GM19395 (cell line): ENCODE data around the gene PKD1L1.
"Not testable (repeated sequence)": the region's sequence is repeated elsewhere in the genome, so short reads cannot be mapped to it uniquely, and the experiment has no call there.

Experiments
- ATAC-seq: cut with Tn5 transposase; IDR thresholded peaks from one replicate; pipeline ENCODE4 v1.9.1; 2021; ENCODE audit warnings: mild to moderate bottlenecking, moderate library complexity; ENCODE audit not compliant: unreplicated experiment

Gene PKD1L1, protein sequence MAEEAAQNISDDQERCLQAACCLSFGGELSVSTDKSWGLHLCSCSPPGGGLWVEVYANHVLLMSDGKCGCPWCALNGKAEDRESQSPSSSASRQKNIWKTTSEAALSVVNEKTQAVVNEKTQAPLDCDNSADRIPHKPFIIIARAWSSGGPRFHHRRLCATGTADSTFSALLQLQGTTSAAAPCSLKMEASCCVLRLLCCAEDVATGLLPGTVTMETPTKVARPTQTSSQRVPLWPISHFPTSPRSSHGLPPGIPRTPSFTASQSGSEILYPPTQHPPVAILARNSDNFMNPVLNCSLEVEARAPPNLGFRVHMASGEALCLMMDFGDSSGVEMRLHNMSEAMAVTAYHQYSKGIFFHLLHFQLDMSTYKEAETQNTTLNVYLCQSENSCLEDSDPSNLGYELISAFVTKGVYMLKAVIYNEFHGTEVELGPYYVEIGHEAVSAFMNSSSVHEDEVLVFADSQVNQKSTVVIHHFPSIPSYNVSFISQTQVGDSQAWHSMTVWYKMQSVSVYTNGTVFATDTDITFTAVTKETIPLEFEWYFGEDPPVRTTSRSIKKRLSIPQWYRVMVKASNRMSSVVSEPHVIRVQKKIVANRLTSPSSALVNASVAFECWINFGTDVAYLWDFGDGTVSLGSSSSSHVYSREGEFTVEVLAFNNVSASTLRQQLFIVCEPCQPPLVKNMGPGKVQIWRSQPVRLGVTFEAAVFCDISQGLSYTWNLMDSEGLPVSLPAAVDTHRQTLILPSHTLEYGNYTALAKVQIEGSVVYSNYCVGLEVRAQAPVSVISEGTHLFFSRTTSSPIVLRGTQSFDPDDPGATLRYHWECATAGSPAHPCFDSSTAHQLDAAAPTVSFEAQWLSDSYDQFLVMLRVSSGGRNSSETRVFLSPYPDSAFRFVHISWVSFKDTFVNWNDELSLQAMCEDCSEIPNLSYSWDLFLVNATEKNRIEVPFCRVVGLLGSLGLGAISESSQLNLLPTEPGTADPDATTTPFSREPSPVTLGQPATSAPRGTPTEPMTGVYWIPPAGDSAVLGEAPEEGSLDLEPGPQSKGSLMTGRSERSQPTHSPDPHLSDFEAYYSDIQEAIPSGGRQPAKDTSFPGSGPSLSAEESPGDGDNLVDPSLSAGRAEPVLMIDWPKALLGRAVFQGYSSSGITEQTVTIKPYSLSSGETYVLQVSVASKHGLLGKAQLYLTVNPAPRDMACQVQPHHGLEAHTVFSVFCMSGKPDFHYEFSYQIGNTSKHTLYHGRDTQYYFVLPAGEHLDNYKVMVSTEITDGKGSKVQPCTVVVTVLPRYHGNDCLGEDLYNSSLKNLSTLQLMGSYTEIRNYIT (N-terminal part only)

GRCh38 chr7:47948141-47948790, at the start of gene PKD1L1:
TSS of gene PKD1L1 (minus strand) at chr7:47948466. CDS start at chr7:47948440, 26 bp downstream.
- no peak for ATAC-seq

- ATAC-seq: no peak
These were observed 44.2 kb upstream of the PKD1L1 start for GRCh38 chr7:47992446-47992845.

DNA sequence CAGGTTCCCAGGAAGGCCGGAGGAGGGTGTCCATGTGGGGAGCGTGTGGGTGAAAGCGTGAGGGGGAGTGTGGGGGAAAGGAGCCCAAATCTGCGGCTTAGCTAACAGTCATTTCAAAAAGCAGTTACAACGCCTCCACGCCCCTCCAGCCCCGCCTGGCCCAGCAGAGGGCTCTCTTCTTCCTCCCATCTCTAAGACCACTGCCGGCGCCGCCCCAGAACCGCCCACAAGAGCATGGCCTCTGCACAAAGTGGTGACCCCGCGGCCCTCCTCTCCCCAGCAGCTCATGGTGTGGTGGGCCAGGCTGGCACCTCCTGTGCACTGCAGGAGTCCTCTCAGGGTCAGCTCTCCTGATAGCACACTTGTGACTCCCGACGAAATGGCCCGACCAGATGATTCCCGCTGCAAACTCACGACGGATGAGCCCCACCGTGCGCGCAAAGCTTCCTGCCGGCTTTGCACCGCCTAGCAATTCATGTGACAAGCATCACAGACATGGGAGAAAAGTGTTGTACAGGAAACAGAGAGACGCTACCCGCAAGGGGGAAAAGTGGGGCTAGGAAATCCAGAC, 43.6 kb upstream of the PKD1L1 start:
- ATAC-seq: peak; percentile 99

DNA sequence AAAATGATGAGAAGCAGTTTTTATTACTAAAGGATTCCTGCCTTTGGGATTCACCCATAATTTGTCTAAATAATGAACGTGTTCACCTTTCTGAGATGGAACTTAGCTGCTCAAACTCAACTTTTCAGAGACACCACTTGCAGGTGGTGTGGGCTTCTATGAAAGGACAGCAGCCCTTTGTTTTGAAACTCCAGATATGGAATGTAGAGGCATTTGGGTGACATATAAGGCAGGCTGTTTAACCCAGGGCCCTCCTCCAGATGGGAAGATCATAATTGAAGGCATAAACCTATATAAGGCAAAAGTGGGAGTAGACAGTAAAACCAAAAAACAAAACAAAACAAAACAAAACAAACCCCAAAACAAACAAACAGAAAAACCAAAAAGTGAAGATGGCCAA, 43.0 kb upstream of the PKD1L1 start:
- no peak for ATAC-seq

GRCh38 chr7:47990592-47990991, 42.3 kb upstream of the PKD1L1 start:
- no peak for ATAC-seq

- not testable (repeated sequence) for ATAC-seq
These were observed 41.5 kb upstream of the PKD1L1 start for GRCh38 chr7:47989607-47990400.

DNA sequence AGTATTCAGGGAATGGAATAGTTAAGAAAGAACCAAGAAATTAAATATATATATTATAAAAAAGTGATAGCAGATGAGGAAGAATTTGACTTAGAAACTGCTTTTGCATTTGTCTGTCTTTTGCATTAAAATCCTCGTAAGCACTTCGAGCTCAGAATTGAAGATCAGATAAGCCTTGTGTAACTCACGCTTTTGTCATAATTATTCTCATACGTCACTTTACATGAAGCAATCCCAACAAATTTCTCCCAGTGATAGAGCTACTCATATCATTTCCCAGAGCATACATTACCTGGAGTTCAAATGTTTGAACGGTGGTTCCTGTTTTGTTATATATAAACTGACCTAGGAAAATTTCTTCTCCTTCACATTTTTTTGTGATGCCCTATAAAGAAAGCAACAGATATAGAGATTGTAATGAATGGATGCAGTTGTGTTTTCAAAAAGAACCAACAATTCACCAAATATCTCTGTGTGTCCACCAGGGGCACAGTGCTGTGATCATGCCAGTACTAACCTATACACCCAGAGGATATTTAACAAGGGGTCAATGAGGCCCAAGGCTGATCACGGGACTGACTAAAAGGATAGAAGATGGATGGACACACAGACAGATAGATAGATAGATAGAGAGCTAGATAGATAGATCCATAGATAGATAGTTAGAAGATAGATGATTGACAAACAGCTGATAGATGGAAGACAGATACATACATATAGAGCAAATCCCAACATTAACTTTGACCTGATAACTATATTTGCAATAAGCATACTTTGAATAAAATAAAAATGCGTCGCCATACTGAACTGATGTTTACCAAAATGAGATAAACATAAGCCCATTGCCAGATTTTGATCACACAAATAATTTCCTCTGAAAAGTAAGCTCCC, 40.5 kb upstream of the PKD1L1 start:
- no peak for ATAC-seq

DNA sequence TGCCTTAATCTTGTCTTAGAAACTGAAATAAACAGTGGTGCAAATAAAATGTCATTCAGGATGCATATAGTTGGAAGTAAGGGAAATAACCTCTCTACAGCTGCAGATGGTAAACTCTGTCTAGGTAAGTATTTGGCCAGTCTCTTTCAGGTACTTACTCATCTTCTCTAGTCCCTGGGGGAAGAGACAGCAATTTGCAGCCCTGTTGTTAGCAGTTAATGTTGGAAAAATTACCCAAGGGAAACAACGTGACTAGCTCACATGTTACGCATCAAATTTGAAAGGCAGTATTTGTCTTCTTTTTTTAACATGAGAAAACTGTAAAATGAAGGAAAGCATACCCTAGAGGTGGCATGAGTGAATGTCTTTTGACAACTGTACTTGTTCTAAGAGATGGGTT, 34.3 kb upstream of the PKD1L1 start:
- ATAC-seq: no peak

DNA sequence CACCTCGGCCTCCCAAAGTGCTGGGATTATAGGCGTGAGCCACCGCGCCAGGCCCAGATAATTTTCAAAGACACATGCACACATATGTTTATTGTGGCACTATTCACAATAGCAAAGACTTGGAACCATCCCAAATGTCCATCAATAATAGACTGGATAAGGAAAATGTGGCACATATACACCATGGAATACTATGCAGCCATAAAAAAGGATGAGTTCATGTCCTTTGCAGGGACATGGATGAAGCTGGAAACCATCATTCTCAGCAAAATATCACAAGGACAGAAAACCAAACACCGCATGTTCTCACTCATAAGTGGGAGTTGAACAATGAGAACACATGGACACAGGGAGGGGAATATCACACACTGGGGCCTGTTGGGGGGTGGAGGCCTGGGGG, 32.4 kb upstream of the PKD1L1 start:
- ATAC-seq: not testable (repeated sequence)

GRCh38 chr7:47979832-47980181, 31.5 kb upstream of the PKD1L1 start:
- ATAC-seq: no peak

DNA sequence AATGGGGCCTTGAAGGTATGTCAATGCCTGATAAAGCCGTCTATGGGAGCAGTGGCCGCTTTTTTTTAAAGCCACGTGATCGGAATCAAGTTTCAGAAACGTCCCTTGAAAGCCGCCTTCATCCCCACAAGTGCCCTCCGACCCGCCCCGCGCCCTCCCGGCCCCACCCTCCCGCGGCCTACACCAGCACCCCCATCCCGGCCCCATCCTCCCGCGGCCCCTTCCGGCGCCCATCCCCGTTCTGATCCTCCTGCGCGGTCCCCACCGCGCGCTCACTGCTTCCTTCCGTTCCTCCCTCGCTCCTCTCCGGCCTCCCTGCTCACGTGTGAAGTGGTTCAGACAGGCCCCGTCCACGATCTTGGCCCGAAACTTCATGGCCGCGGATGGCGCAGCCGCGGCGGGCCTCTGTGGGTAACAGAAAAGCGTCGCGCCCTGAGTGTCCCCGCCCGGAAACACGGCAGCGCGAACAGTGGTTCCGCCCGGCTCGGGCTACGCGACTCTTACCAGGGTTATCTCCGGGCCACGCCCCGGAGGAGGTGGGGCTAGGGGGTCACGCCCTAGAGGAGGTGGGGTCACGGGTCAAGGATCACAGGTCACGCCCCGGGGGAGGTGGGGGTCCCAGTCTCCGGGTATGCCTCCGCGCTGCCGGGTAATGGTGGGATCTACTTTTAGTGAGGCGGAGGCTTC, 31.0 kb upstream of the PKD1L1 start, which contains the start of gene HUS1:
Gene HUS1 (minus strand): TSS at position 471 of the 687 bp plus-strand sequence. CDS start 96 bp downstream, at position 375.
- peak; percentile 97 for ATAC-seq

DNA sequence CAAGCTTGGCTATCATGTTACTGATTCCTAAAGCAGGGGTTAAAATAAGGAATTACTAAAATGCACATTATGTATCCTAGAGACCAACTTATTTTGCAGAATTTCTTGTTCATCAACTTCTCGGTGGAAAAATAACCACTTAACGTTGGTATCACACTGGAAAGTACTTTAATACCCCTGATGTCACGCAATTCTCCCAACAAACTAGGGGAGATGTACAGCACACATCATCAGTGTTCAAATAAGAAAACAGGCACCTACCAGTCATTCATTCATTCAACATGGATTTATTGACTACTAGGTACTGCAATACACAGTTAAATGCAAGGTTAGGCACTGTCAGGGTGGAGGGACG, 30.5 kb upstream of the PKD1L1 start:
- no peak for ATAC-seq

- ATAC-seq: no peak
These were observed 25.5 kb upstream of the PKD1L1 start for GRCh38 chr7:47973739-47974138.

DNA sequence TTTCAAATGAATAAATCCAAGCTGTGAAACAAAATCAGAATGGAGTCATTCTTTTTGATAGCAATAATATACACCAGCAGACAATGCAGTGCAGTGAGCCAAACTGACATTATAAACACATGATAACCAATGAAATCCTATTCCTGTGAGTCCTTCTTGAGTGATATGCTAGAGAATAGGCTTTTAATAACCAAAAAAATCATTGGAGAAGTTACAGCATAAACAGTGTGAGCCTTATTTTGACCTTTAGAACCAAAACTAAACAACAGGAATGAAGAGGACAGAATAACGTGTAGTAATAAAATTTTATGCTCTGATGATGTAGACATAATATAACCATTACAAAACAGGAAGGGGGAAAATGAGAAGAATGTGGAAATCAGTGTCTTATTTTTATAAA, 22.5 kb upstream of the PKD1L1 start:
- no peak for ATAC-seq

- ATAC-seq: peak; percentile 93
These were observed 20.8 kb upstream of the PKD1L1 start for GRCh38 chr7:47968847-47969774.

- no peak for ATAC-seq
These were observed 19.4 kb upstream of the PKD1L1 start for GRCh38 chr7:47967708-47968107.

DNA sequence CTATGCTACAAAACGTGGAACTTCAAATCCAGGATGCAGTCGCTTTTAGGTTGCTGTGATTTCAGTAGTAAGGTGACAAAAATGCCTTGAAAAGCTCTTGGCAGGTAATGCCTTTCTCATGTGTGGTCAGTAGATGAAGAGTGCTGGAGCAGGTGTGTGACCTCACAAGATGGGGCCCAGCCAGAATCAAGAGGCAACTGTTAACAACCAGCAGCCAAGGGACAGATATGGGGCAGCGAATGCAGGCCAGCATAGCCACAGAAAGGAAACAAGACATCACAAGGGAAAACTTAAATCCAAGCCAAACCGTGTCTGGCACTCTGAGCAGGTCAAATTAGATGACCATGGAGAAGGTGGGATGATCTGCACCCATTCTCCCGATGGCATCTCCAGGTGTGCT, 18.9 kb upstream of the PKD1L1 start:
- no peak for ATAC-seq
